Thyroid gland (tissue), 4 donors: Measurements from ENCODE around the gene ZC3H18.

Experiments used
- POLR2A ChIP-seq, 2 donors: fragments of 450-650 bp; IDR thresholded peaks; one replicate each; pipeline ENCODE4 v1.6.1; 2017; ENCODE audit warnings: antibody characterized with exemption in 2 of 2, mild to moderate bottlenecking in 2 of 2, moderate library complexity in 1 of 2
- TF ChIP-seq, protein P1 (sequence below), 6 experiments: fragments of 200-600 bp in 3 of 6; fragments of 450-650 bp in 3 of 6; sonication (generic) in 3 of 6; IDR thresholded peaks; one replicate each; pipeline ENCODE4 v1.5.1; 2016 to 2019; ENCODE audit warnings: antibody characterized with exemption in 6 of 6, mild to moderate bottlenecking in 2 of 6, inconsistent platforms in 1 of 6, moderate library complexity in 1 of 6

DNA sequence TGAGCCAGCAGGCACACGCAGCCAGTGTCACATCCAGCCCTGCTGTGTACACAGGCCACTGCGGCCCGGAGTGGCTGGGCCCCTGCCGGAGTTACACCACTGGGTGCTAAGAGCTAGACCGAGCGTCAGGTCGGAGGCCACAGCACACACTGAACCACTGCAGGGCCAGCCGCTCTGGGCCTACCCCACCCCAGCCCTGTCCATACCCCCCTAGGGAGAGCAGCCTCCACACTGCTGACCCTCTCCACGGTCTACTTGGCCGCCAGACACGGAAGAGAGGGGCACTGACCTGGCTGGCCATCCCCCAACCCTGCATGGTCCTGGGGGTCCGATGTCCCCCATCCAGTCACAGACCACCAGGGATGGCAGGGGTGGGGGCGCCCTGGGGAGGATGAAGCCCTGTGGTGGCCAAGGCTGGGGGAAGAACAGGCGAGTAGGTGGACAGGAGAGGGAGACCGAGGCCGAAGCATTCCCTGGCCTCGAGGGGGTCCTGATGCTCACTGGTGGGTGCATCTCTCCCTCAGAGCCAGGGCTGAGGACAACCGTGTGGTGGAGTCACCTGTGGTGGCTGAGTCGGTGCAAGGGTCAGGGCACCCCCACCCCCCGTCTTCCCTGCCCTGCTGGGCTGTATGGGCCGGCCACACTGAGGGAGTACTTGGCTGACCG is 34.9 kb upstream of the ZC3H18 start:
- TF ChIP-seq, protein P1, sequence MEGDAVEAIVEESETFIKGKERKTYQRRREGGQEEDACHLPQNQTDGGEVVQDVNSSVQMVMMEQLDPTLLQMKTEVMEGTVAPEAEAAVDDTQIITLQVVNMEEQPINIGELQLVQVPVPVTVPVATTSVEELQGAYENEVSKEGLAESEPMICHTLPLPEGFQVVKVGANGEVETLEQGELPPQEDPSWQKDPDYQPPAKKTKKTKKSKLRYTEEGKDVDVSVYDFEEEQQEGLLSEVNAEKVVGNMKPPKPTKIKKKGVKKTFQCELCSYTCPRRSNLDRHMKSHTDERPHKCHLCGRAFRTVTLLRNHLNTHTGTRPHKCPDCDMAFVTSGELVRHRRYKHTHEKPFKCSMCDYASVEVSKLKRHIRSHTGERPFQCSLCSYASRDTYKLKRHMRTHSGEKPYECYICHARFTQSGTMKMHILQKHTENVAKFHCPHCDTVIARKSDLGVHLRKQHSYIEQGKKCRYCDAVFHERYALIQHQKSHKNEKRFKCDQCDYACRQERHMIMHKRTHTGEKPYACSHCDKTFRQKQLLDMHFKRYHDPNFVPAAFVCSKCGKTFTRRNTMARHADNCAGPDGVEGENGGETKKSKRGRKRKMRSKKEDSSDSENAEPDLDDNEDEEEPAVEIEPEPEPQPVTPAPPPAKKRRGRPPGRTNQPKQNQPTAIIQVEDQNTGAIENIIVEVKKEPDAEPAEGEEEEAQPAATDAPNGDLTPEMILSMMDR (IDR thresholded peaks at IDR 0.05): no peak
- no peak for TF ChIP-seq POLR2A (IDR thresholded peaks at IDR 0.05)
